NCI-H1436 treated with DMSO at 0.1 percent for 48 hours (cell line): ENCODE data around the gene COL15A1.

Experiments
- DNase-seq: peaks from one replicate; lab custom pipeline; 2025; lab: John Stamatoyannopoulos, UW

The COL15A1 gene

DNA sequence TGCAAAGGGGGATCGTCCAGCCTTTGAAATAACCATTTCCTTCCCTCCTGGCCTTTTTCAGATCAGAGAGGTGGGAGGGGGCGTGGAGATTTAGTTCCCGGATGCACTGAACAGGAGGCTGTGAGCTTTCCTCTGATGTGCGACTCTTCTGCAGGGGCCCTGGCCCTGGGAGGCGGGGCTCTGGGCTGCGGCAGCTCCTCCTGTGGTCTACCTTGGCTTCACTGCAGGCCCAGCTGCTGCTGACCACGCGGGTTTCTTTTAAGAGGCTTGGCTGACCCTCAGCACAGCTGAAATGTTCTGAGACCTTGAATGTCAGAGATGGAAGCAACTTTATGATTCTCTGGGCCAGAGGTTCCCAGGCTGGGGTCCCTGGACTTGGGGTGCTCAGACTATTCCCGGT, 27.0 kb upstream of the COL15A1 start:
- no peak for DNase-seq

DNA sequence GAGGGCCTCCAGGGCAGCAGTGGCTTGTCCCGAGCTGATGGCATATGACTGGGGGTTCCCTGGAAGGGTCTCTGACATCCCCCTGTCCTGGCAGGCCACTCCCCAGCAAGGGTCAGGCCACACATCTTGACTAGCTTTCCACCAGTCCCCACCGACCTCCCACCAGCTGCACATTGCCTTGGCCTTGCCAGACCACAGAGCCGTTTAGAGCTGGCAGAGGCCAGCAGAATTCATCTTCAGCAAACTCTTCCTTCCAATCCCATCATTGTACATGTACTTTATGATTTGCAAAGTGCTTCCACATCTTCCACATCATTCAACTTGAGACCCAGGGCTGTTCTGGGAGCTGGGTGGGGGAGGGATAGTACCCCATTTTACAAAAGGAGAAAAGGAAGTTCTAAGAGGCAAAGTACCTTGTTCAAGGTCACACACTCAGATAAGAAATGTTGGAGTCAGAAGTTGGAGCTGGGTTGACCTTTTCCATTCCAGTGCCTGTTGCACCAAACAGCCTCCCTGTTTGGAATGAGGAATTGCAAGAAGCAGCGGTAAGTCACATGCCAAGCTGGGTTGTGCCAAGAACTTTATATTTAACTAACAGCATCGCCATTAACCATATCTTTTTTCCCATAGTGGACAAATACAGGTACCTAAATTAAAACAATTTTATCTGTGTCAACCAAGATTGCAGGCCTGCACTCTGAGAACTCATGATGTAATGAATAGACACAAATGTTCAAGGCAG, 25.8 kb upstream of the COL15A1 start:
- no peak for DNase-seq

DNA sequence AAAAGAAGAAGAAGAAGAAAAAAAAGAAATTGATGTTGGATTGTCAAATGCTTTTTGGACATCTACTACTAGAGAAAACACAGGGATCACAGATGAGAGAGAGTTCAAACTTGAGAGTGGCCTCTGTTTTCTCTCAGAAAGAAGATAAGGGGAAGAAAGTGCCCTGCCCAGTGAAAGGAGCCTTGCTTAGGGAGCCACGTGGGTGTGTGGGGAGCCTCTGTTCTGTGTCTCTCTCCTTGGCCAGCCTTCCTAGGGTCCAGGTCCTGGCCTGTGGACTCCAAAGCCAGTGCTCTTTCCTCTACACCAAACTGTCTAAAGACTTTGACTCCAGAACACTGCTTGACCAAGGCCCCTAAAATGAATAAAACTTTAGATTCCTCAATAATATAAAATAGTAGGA, 22.0 kb upstream of the COL15A1 start:
- DNase-seq: no peak

DNA sequence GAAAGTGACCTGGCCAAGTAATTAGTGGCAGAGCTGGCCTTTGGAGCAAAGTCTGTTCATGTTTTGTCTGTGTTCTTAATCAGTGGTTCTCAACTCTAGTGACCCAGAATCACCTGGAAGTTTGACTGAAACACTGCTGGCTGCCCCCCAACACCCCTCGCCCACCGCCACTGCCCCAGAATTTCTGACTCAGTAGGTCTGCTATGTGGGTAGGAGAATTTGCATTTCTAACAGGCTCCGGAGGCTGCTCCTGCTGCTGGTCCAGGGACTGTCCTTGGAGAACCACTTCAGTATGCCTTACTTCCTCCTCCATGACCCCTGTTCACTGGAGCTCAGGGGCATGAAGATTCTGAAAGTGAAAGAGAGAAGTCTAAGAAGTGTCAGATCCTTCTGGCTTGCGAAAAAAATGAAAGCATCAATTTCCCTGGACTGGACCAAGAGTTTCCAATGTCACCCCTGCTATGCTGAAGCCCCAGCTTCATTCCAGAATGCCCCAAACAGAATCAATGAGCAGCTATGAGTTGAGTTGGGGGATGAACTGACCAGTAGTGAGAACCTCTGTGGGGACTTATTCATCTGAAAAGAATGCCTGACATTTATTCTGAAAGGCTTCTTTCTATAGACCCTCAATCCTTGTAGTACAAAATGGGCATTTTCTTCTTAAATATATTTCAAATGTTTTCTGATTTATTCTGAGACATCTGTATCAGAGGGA, 20.8 kb upstream of the COL15A1 start:
- DNase-seq: no peak

DNA sequence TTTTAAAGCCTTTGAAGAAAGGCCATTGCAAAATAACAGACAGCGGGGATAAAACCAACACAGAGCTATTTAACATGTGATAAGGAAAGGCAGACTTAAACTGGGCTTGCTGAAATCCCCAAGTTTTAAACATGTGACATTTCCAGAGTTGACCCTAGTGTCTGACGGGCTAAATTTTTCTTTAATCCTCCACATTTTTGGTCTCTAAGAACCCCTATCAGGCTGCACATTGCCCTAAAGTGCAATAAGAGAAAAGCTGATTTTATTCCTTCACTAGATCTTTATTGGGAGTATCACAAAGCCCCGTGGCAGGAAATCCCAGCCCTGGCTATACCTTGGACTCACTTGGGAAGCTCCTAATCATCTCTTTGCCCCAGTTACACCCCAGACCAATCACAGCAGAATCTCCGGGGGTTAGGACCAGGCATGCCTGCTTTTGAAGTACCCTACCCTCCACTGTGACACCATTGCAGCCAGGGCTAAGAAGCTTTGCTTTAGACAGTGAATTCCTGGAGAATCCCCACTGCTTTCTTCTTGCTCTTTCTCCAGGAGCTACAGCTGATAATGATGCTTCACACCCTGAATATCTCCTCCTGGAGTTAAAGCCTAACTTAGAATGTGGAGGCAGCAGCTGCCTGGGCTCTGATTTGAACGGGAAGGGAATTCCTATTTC, 20.1 kb upstream of the COL15A1 start:
- no peak for DNase-seq

DNA sequence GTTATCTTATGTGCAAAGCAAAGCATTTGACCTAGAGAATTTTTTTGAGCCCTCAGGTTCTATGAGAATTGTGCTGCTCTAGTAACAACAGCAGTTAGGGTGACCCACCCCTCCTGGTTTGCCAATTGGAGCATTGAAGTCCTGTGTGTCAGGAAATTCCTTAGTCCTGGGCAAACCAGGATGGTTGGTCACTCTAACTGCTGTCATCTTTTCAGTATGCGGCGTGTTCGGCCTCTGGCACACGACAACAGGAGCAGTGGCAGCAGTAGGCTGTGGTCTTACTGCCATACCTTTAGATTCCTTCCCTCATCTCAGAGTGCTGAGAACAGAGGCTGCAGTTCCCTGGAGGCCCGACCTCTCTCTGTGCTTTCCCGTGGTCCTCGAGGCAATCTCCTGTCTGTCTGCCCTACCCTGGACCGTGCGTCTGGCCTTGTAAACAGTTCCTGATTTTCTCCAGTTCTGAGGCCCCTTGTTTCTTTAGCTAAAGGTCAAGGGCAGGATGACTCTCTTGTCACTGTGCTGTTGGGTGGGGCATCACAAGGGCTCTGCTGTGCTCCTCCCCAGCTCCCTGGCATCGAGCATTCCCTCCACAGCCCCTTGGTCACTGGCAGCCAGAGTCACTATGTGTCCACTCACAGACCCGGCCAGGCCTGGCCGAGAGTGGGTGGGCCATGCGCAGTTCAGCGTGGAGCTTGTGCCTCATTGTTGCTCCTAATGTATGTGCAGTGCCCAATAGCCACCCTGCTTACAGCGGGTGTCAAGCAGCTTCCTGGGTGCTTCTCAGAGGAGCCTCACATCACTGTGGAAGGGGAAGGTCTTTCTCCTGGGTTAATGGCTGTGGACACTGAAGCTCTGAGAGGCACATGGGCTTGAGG, 18.5 kb upstream of the COL15A1 start:
- no peak for DNase-seq

DNA sequence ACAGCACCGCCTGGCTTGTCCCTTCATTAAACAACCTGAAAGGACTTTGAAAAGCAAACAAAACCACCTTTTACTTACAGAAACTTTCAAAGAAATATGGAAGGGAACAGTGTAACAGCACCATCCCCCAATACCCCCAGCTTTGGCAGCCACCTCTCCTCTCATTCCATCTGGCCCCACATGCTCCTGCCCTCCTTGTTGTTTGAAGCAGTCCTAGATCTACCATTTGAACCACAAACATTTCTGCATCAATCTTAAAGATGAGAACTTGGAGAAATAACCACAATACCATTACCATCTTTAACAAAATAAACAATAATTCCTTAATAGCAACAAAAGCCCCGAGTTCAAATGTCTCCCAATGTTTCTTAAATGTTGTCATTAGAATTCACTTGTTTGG, 17.8 kb upstream of the COL15A1 start:
- no peak for DNase-seq

DNA sequence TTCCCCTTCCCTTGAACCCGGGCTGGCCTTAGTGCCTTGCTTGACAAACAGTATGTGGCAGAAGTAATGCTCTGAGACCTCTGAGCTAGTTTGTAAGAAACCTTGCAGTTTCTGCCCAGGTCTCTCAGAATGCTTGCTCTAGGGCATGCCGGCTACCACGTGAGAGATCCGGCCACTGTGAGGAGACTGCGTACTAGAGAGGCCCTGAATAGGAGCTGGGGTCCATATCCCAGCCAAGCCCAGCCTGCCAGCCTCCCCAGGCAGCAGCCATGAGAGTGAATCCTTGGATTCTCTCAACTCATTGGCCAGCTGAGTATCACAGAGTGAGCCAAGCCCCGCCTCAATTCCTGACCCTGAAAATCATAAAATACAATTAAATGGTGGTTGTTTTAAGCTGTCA, 16.0 kb upstream of the COL15A1 start:
- DNase-seq: no peak

DNA sequence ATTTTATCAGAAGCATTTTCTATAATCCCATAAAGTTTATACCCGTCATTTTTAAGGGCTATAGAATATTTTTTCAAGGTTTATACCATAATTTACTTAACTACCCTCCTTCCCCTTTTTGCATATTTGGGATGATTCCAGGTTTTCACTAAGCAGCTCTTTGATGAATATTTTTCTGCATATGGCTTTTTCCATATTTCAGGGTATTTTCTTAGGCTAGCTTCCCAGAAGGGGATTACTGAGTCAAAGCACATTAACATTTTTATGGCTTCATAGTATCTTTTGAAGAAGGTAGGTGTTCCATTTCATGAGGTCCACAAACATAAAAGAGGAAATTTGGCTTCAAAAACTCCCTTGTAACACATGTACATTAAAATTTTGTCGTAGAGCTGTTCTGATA, 14.6 kb upstream of the COL15A1 start:
- no peak for DNase-seq

DNA sequence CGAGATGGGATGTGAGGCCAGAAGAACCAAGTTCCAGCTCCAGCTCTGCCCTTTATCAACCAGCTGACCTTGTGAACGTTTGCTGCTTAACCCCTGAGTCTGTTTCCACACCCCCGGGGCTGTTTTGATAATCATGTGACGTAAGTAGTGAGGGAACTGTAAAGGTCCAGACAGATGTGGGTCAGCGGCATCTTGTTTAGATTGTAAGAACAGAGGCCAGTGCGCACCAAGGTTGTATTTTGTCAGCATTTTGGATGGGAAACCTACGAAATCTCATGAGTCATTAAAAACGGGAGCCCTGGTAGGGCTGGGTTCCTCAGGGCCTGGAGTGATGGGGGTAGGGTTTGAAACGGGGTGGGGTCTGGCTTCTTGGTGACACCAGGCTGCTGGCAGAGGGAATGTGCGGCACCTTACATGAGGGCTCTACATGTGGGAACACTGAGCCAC, 13.8 kb upstream of the COL15A1 start:
- DNase-seq: no peak

DNA sequence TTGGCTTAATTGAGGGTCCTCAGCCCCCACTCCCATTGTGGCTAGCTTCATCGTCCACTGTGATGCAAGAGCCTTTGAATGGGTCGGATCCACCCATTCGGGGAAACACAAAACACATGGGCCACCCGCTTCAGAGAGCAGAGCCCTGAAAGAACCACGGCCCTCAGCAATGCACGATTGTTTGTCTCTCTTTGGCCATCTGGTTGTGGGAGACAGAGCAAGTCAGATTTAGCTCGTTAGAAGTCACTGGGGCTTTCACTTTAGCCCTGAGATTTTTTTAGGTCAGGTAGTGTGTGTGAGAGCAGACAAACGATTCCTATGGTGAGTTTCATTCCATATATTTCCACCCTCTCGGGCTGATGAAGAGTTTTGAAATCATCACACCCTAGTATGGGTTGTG, 12.9 kb upstream of the COL15A1 start:
- DNase-seq: no peak

DNA sequence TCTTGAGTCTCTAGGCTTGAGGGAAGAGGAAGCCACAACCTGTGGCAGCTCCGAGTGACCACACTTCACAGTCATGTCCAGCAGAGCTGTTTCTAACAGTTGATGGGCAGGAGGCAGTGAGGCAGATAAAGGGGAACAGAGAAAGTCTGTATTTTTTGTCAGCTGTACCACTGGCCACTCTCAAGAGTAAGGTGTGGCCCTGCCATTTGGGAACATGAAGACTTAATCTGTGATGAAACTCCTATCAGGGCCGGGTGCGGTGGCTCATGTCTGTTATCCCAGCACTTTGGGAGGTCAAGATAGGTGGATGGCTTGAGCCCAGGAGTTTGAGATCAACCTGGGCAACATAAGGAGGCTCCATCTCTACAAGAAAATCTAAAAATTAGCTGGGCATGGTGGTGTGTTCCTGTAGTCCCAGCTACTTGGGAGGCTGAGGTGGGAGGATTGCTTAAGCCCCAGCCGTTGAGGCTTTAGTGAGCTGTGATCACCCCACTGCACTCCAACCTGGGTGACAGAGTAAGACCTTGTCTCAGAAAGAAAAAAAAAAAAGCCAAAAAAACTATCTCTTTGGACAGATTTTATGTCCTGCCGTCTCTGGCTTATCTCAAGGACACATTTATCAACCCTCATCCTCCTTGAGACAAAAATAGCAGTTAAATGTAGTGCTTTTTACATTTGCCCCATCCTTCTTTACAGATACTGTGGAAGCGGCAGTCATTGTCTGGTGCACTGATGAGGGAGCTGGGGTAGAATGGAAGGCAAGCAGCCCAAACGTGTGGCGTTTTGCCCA, 11.9 kb upstream of the COL15A1 start:
- DNase-seq: no peak

DNA sequence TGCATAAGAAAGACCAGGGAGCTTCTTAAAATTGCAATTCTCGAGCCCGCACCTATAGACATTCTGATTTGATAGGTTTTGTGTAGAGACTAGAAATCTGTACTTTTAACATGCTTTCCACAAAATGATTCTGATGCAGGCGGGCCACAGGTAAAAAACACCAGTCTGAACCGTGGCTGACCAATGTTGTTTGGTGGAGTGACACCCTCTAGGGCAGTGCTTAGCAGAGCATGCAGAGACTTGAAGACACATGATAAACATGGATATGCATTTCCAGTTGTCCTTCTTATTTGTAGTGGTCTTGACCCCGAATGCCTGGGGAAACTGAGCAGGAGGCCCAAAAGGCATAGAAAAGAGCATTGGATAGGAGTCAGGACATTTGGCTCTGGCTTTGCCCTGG, 10.5 kb upstream of the COL15A1 start:
- no peak for DNase-seq

DNA sequence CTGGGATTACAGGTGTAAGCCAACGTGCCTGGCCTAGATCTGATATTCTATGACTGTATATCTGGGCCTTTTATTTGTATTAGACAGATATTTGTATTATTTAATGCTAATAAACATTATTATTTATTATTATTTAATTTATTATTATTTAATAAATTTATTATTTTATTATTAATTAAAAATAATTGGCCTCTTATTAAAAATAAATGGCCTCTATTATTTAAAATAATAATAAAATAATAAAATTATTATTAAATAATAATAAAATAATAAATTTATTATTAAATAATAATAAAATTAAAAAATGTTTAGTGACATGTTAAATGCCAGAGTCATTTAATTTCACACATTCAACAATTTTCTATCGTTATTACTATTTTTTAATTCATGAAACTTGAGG, 9.8 kb upstream of the COL15A1 start:
- DNase-seq: no peak

DNA sequence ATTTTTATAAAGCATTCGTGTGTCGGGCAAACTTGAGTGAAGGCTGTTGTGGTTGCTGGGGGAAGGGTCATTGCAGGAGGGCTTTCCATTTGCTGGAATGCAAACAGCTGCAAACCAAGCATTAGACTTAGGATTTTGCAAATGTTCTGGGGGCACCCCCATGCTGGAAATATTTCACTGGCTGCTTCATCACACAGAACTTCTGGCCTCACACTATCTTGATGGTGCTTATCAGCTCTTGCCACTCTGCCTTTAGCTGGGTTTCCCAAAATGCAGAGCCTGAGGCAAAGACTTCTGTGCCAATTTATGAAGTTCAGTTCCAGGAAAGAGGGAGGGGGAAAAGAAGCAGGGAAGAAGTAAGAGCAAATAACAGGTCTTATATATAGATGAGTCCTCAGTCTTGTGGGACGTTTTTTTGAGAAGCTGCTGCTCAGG, 8.6 kb upstream of the COL15A1 start:
- DNase-seq: no peak

DNA sequence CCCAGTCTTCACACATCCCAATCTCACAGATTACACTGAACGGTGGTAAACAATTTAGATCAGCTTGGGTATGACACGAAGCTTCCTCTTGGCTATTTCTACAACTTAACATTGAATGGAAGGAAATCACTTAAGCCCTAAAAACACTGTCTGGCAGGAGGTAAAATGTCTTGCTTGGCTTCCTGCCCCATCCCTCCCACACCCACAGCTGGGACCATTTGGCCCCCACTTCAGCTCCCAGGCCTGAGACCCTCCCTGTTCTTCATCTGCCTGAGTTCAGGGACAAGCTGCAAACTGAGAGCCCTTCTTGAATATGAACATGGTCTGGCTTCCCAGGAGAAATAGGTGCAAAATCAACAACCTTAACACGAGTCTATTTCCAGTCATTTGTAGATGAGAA, 3.4 kb upstream of the COL15A1 start:
- DNase-seq: no peak

DNA sequence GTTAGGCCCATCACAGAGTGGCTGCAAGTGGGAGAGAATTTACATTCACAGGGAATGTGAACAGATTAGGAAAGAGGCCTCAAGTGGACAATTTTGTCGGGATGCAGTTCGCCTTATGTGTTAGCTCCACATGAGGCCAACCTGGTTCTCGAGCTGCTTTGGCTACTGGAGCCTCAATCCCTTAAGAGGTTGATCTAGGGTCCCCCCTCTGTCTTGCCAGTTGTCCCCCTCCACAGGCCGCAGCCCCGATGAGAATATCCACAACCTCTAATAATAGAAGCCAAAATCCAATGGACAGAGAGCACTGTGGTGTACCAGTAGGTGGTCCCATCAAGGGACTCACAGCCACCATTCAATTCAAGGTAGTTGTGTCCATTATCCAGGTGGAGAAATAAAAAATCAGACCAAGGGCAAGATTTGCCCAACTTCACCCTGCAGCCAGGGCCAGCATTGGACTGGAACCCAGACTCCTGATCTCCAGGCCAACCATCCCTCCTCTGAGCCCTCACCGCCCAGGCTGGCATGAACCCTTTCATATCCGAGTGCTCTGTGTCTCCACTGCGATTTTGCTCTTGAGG, 1.7 kb upstream of the COL15A1 start:
- DNase-seq: no peak

DNA sequence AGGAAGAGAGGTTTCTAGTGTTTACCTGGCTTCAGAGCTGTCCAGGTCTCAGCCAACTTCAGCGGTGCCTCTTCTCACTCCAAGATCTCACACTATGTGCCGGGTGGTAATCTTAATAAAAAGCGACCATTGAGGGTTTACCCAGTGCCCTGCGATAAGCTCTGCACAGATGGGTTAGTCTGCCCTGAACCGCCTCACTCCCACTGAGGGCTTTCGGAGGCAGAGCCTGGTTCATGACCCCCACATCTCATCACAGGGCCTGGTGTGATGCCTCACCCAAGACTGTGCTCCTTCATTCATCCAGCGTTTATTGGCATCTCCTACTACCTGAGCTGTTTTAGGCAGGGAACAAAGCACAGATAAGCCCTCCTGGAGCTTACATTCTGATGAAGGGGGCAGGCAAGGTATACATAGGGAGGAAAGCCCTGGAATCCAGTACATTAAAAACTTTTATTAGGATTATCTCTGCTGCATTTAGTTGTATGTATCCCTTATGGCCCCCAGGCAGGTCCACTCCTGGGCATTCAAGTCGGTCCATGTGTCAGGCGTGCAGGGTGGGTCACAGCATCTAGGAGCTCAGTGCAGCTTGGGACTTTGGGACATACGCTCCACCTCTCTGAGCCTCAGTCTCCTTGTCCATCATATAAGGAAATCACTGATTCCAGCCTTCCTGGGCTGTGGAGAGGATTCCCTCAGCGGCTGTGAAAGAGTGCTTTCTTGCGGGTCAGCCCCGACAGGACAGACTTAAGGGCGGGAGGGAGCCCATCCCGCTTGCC, 613 bp upstream of the COL15A1 start:
- no peak for DNase-seq

DNA sequence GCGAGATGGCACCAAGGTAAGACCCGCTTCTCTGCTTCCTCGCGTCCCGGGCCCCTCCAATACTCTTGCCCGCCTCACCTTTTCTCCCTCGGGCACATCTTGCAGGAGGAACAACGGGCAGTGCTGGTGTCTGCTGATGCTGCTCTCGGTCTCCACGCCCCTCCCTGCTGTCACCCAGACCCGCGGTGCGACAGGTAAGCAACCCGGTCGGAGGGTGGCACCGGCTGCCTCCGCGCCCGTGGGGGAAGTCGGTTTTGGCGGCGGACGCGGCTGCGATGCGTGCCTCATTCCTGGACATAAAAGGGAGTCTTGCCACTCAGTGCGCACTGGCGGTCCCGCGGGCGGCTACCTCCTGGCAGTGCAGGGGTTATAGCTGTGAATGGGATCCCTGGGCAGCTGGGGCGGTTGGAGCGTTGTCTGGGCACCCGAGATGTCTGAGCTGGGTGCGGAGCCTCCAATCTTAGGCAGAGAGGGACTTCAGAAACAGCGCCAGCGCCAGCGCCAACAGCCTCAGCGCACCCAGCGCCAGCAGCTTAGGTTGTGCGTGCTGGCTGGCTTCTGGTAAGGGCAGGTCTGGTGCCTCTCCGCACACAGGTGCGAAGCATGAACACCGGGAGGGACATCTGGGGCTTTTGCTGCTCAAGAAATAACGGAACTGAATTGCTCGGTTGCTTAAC, 488 bp downstream of the COL15A1 start:
- DNase-seq: no peak

DNA sequence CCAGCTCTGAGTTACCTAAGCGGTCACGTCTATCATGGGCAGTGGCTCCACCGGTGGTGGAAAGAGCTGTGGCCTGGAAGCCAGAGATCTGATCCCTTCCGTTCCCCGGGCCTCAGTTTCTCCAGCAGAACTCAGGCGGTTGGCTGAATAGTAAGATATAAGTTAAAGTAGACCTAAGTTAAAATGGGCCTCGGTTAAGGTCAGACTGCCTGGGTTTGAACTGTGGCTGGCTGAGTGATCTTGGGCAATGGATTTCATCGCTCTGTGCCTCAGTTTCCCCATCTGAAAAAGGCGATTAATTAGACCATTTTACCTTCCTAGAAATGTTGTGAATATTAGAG, 997 bp downstream of the COL15A1 start:
- no peak for DNase-seq
